Measurements from ENCODE around the gene WDSUB1.

DNA sequence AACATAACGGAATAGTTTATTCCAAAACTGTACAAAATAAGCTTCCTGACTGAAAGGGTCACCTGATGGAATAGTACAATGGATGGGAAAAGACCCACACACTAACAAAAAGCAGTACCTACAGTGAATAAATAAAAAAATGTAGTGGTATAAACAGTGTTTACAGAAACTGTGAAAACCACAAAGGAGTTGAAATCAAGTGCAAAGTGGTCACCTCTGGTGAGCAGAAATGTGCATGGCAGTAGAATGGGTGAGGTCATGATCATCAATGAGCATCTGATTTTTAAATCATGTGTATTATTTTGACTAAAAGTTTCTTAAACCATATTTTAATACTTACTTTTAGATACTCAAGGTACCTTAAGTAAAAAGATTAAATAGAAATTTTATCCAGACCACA, 11.4 kb downstream of the WDSUB1 start:
- TF ChIP-seq, protein P1, sequence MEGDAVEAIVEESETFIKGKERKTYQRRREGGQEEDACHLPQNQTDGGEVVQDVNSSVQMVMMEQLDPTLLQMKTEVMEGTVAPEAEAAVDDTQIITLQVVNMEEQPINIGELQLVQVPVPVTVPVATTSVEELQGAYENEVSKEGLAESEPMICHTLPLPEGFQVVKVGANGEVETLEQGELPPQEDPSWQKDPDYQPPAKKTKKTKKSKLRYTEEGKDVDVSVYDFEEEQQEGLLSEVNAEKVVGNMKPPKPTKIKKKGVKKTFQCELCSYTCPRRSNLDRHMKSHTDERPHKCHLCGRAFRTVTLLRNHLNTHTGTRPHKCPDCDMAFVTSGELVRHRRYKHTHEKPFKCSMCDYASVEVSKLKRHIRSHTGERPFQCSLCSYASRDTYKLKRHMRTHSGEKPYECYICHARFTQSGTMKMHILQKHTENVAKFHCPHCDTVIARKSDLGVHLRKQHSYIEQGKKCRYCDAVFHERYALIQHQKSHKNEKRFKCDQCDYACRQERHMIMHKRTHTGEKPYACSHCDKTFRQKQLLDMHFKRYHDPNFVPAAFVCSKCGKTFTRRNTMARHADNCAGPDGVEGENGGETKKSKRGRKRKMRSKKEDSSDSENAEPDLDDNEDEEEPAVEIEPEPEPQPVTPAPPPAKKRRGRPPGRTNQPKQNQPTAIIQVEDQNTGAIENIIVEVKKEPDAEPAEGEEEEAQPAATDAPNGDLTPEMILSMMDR (IDR thresholded peaks at IDR 0.05; ENCODE audit: insufficient read depth, low read length) = no peak
- TF ChIP-seq, protein P2, sequence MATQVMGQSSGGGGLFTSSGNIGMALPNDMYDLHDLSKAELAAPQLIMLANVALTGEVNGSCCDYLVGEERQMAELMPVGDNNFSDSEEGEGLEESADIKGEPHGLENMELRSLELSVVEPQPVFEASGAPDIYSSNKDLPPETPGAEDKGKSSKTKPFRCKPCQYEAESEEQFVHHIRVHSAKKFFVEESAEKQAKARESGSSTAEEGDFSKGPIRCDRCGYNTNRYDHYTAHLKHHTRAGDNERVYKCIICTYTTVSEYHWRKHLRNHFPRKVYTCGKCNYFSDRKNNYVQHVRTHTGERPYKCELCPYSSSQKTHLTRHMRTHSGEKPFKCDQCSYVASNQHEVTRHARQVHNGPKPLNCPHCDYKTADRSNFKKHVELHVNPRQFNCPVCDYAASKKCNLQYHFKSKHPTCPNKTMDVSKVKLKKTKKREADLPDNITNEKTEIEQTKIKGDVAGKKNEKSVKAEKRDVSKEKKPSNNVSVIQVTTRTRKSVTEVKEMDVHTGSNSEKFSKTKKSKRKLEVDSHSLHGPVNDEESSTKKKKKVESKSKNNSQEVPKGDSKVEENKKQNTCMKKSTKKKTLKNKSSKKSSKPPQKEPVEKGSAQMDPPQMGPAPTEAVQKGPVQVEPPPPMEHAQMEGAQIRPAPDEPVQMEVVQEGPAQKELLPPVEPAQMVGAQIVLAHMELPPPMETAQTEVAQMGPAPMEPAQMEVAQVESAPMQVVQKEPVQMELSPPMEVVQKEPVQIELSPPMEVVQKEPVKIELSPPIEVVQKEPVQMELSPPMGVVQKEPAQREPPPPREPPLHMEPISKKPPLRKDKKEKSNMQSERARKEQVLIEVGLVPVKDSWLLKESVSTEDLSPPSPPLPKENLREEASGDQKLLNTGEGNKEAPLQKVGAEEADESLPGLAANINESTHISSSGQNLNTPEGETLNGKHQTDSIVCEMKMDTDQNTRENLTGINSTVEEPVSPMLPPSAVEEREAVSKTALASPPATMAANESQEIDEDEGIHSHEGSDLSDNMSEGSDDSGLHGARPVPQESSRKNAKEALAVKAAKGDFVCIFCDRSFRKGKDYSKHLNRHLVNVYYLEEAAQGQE (IDR thresholded peaks at IDR 0.05; ENCODE audit: insufficient replicate concordance, low read depth) = no peak
- no peak for TF ChIP-seq POLR2AphosphoS5 (IDR thresholded peaks at IDR 0.05; ENCODE audit: low read depth)
- no peak for TF ChIP-seq GABPA (IDR thresholded peaks at IDR 0.05; ENCODE audit: low read depth)
- TF ChIP-seq SPI1 (IDR thresholded peaks at IDR 0.05; ENCODE audit: borderline replicate concordance, low read depth) = no peak
